ENCODE data around the gene BCAS3.

The BCAS3 gene

DNA sequence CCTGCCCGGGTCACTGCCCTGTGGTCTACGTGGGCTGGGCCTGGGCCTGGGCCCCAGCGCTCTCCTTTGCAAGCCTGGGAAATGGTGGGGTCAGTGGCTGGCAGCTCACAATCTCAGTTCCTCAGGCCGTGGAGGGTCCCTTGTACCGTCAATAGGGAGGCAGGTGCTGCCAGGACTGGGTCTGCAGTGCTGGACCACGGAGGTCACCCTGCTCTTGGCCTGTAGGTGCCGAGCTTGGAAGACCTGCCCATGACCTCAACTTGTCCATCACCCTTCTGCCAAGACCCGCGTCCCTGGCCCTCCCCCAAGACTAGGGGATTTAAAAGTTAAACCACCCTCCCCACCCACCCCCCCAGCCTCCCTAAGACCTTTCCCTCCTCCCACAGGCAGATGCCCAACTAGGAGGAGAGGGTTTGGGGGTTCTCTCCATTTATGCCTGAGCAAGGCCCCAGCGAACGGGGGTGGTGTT lies 724.5 kb downstream of the BCAS3 start:
- H3K4me3 ChIP-seq (ENCODE audit: extremely low read depth, insufficient read depth, low read length, poor library complexity, severe bottlenecking) = peak overlapping the region; percentile 37
- WGBS, 2 experiments (ENCODE audit: insufficient coverage in 2 of 2) = 22 to 26% methylated on average over 7 to 8 of the region's 11 CpGs
- no peak overlapping the region for H3K27ac ChIP-seq (ENCODE audit: low read depth, low read length, severe bottlenecking)
- H3K4me1 ChIP-seq (ENCODE audit: control insufficient read depth, insufficient read depth, low read length, poor library complexity, severe bottlenecking) = peaks cover 13% of the 10 kb centered on the region
- H3K36me3 ChIP-seq (ENCODE audit: control insufficient read depth, insufficient read depth, low read length) = no peaks in the 10 kb centered on the region
- H3K9me3 ChIP-seq (ENCODE audit: control insufficient read depth, low read length) = no peaks in the 10 kb centered on the region

DNA sequence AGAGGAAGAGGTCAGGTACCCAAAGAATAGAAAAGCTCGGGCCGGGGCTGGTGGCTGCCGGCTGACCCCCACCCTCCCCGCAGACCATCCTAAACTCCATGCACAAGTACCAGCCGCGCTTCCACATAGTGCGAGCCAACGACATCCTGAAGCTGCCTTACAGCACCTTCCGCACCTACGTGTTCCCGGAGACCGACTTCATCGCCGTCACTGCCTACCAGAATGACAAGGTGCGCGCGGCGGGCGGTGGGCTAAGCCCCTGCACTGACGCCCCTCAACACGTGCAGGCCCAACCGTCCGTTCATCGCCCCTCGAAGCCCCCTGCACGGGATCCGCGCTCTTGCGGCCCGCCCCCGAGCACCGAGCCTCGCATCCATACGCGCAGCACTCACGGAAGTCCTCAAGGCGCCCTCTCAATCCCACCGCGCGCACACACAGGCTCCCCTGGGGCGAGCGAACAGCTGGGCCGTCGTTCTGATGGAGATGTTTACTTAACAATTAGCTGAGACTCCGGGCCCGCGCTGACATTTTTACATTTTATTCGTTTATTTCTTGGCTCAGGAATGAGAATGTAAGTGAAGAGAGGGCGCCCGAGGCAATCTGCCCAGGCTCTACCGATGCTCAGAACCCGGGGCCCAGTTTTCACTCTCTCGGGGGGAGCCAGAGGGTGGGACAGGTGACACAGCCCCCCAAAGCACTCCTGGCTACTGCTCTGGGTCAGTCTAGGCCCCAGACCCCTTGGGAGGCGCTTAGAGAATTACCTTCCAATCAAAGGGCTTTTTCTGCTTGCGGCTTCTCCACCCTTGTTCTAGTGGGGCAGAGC lies 725.5 kb downstream of the BCAS3 start:
- Histone ChIP-seq H3K4me3 (ENCODE audit: extremely low read depth, insufficient read depth, low read length, poor library complexity, severe bottlenecking) (no peak overlapping the region), H3K9me3 (ENCODE audit: control insufficient read depth, low read length) (no peaks in the 10 kb centered on the region), H3K36me3 (ENCODE audit: control insufficient read depth, insufficient read depth, low read length) (no peaks in the 10 kb centered on the region), H3K27ac (ENCODE audit: low read depth, low read length, severe bottlenecking) (no peak overlapping the region), H3K4me1 (ENCODE audit: control insufficient read depth, insufficient read depth, low read length, poor library complexity, severe bottlenecking) (peaks cover 13% of the 10 kb centered on the region)
- 13% methylated on average over 27 to 39 of the region's 55 CpGs for WGBS, 2 experiments (ENCODE audit: insufficient coverage in 2 of 2)

DNA sequence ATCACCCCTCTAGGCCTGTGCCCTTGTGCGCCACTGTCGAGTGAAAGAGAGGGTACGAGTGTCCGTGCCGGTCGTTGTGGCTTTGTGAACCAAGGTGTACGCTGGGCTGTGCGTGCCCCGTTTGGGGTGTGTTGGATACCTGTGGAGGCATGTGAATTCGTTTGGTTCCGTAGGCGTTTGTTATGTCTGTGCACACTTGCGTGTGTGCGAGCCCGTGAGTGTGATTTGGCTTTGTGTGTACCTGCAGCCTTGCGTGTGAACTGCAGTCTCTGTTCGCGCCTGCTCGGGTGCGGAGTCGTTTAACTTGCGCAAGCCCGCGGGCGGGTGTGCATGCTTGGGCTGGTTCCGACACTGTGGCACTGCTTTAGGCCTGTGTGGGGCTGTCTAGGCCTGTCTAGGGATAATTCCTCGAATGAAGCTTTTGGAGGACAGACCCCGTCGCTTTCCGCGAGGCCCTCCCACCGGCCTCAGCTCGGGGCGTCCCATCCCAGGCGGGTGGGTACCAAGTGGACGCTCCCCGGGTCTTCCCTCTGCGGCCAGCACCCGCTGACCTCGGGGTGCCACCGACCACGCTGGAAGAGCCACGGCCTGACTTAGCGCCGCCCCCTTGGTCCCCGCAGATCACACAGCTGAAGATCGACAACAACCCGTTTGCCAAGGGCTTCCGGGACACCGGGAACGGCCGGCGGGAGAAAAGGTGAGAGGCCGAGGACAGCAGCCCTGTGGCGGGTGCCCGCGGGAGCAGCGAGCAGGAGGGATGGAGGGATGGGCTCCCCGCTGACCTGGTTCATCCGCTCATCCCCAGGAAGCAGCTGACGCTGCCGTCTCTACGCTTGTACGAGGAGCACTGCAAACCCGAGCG lies 726.4 kb downstream of the BCAS3 start:
- no peak overlapping the region for H3K27ac ChIP-seq (ENCODE audit: low read depth, low read length, severe bottlenecking)
- H3K9me3 ChIP-seq (ENCODE audit: control insufficient read depth, low read length) = no peaks in the 10 kb centered on the region
- H3K36me3 ChIP-seq (ENCODE audit: control insufficient read depth, insufficient read depth, low read length) = no peaks in the 10 kb centered on the region
- WGBS, 2 experiments (ENCODE audit: insufficient coverage in 2 of 2) = 22 to 23% methylated on average over 57 to 63 of the region's 66 CpGs
- H3K4me3 ChIP-seq (ENCODE audit: extremely low read depth, insufficient read depth, low read length, poor library complexity, severe bottlenecking) = no peak overlapping the region
- H3K4me1 ChIP-seq (ENCODE audit: control insufficient read depth, insufficient read depth, low read length, poor library complexity, severe bottlenecking) = peaks cover 13% of the 10 kb centered on the region

DNA sequence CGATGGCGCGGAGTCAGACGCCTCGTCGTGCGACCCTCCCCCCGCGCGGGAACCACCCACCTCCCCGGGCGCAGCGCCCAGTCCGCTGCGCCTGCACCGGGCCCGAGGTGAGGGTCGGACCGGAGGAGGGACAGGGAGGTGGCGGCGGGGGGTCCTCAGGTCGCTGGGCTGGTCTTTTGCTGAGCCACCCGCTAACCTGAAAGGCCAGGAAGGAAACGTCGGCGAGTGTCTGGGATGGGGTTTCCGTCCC lies 726.9 kb downstream of the BCAS3 start:
- H3K36me3 ChIP-seq (ENCODE audit: control insufficient read depth, insufficient read depth, low read length) = no peaks in the 10 kb centered on the region
- H3K4me1 ChIP-seq (ENCODE audit: control insufficient read depth, insufficient read depth, low read length, poor library complexity, severe bottlenecking) = peaks cover 13% of the 10 kb centered on the region

DNA sequence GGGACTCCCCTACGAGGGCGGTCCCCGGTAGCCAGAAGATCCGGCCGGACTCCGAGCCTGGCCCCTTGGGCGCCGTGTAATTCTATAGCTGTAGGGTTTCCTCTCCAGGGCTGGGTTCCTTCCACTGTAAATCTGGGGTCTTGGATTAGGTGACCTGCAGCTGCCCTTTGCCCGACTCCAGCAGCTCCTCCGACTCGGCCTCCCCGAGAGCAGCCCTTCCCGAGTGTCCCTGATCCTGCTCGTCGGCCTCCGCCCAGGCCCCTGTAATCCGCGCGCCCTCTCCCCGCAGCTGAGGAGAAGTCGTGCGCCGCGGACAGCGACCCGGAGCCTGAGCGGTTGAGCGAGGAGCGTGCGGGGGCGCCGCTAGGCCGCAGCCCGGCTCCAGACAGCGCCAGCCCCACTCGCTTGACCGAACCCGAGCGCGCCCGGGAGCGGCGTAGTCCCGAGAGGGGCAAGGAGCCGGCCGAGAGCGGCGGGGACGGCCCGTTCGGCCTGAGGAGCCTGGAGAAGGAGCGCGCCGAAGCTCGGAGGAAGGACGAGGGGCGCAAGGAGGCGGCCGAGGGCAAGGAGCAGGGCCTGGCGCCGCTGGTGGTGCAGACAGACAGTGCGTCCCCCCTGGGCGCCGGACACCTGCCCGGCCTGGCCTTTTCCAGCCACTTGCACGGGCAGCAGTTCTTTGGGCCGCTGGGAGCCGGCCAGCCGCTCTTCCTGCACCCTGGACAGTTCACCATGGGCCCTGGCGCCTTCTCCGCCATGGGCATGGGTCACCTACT lies 727.4 kb downstream of the BCAS3 start:
- 29% methylated on average over 61 to 67 of the region's 71 CpGs for WGBS, 2 experiments (ENCODE audit: insufficient coverage in 2 of 2)
- Histone ChIP-seq H3K9me3 (ENCODE audit: control insufficient read depth, low read length) (no peaks in the 10 kb centered on the region), H3K36me3 (ENCODE audit: control insufficient read depth, insufficient read depth, low read length) (no peaks in the 10 kb centered on the region), H3K4me3 (ENCODE audit: extremely low read depth, insufficient read depth, low read length, poor library complexity, severe bottlenecking) (no peak overlapping the region), H3K4me1 (ENCODE audit: control insufficient read depth, insufficient read depth, low read length, poor library complexity, severe bottlenecking) (peaks cover 13% of the 10 kb centered on the region), H3K27ac (ENCODE audit: low read depth, low read length, severe bottlenecking) (no peak overlapping the region)

More for the DNA sequence above, 726.9 kb downstream of the BCAS3 start:
- Histone ChIP-seq H3K27ac (ENCODE audit: low read depth, low read length, severe bottlenecking) (no peak overlapping the region), H3K9me3 (ENCODE audit: control insufficient read depth, low read length) (no peaks in the 10 kb centered on the region), H3K4me3 (ENCODE audit: extremely low read depth, insufficient read depth, low read length, poor library complexity, severe bottlenecking) (no peak overlapping the region)
- 6 to 11% methylated on average over 23 to 25 of the region's 27 CpGs for WGBS, 2 experiments (ENCODE audit: insufficient coverage in 2 of 2)

DNA sequence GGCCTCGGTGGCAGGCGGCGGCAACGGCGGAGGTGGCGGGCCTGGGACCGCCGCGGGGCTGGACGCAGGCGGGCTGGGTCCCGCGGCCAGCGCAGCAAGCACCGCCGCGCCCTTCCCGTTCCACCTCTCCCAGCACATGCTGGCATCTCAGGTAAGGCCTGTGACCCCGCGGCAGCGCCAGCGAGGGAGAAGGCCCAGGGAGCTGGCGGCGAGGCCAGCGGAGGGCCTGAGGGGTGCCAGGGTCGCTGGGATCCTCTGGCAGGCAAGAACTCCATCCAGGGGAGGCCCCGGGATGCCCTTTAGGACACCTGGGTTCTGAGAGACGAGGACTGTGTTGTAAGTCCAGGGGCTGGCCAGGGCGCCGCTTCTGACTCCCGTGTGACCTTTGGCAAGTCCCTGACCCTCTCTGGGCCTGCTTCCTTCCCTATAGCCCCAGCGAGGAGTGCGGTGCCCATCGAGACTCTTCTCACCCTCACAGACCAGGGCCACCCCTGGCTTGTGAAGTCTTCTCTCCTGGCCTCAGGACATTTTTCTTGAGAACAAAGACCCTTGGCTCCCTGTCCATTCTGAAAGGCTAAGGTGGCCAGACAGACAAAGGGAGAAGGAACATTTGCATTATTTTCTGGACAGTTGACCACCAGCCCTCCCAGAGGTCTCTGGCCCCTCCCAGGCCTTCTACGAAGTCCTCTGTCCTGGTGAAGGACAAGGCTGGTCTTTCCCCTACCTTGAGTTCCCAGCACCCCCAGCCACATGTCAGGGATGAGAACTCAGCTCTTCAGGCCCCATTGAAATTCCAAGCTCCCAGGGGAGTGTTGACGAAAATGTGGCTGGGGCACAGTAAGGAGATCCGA lies 728.3 kb downstream of the BCAS3 start:
- WGBS, 2 experiments (ENCODE audit: insufficient coverage in 2 of 2) = 48 to 50% methylated on average over 31 to 34 of the region's 37 CpGs
- no peaks in the 10 kb centered on the region for H3K9me3 ChIP-seq (ENCODE audit: control insufficient read depth, low read length)
- no peak overlapping the region for H3K4me3 ChIP-seq (ENCODE audit: extremely low read depth, insufficient read depth, low read length, poor library complexity, severe bottlenecking)
- H3K4me1 ChIP-seq (ENCODE audit: control insufficient read depth, insufficient read depth, low read length, poor library complexity, severe bottlenecking) = peaks cover 13% of the 10 kb centered on the region
- H3K27ac ChIP-seq (ENCODE audit: low read depth, low read length, severe bottlenecking) = no peak overlapping the region
- H3K36me3 ChIP-seq (ENCODE audit: control insufficient read depth, insufficient read depth, low read length) = no peaks in the 10 kb centered on the region

DNA sequence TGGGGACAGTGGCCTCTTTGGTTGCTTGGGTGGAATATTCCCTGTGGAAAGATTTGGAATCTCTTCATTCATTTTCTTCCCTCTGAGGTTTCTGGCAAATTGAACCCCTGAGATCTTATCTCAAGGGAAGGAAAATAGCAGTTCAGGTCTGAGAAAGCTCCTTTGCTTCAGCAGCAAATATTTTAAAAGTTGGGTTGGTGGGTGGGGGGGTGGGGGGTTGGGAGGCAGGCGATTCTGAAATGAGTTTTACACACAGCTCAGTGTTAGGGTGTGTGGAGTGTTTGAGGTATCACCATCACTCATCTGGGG lies 728.8 kb downstream of the BCAS3 start:
- H3K36me3 ChIP-seq (ENCODE audit: control insufficient read depth, insufficient read depth, low read length) = no peaks in the 10 kb centered on the region
- H3K4me1 ChIP-seq (ENCODE audit: control insufficient read depth, insufficient read depth, low read length, poor library complexity, severe bottlenecking) = peaks cover 8% of the 10 kb centered on the region
- no peak overlapping the region for H3K27ac ChIP-seq (ENCODE audit: low read depth, low read length, severe bottlenecking)

DNA sequence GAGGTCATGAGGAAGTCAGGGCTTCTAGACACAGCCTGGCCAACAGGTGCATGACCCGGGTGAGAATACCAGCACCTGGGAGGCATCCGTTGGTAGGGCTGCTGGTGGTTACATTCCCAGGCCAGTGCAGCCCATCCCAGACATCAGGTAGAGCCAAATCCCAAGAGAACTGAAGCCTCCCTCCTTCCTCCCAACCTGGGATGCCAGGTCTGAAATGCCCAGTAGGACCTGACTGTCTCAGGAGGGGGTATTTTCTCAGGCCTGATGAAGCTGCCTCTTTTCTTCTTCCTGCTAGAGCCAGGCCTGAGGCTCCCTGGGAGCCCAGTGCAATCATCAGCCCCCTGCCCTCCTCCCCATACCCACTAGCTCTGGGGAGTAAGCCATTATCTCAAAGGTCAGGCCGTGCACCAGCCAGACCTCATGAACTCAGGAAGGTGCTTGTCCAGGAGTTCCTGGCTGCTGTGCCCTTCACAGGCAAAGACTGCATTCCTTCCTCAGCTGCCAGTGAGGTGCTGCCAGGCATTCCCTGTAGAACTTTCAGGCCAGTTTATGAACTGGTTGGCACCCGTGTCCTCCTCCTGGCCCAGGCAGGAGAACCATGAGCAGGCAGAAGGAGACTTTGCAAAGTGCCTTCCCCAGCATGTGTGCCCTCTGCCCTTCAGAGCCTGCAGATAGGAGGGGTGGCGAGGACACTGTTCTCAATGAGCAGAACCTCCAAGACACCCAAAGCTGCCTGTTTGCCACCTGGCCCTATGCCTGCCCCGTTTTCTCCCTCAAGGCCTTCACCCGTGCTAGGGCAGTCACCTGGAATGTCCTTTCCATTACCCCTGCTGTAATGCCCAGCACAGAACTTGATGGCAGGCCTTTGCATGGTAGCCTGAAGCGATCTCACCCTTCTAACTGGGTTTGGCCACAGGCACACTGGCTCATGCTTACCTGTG lies 729.6 kb downstream of the BCAS3 start:
- Histone ChIP-seq H3K36me3 (ENCODE audit: control insufficient read depth, insufficient read depth, low read length) (no peaks in the 10 kb centered on the region), H3K9me3 (ENCODE audit: control insufficient read depth, low read length) (no peaks in the 10 kb centered on the region), H3K27ac (ENCODE audit: low read depth, low read length, severe bottlenecking) (no peak overlapping the region), H3K4me1 (ENCODE audit: control insufficient read depth, insufficient read depth, low read length, poor library complexity, severe bottlenecking) (peaks cover 3% of the 10 kb centered on the region), H3K4me3 (ENCODE audit: extremely low read depth, insufficient read depth, low read length, poor library complexity, severe bottlenecking) (no peak overlapping the region)
- WGBS, 2 experiments (ENCODE audit: insufficient coverage in 2 of 2) = 39 to 46% methylated on average over 7 to 8 of the region's 8 CpGs

More for the DNA sequence above, 728.8 kb downstream of the BCAS3 start:
- 57% methylated on average over 1 of the region's 1 CpG; no CpG with 5 or more reads in 1 of the 2 experiments for WGBS, 2 experiments (ENCODE audit: insufficient coverage in 2 of 2)
- Histone ChIP-seq H3K9me3 (ENCODE audit: control insufficient read depth, low read length) (no peaks in the 10 kb centered on the region), H3K4me3 (ENCODE audit: extremely low read depth, insufficient read depth, low read length, poor library complexity, severe bottlenecking) (no peak overlapping the region)

DNA sequence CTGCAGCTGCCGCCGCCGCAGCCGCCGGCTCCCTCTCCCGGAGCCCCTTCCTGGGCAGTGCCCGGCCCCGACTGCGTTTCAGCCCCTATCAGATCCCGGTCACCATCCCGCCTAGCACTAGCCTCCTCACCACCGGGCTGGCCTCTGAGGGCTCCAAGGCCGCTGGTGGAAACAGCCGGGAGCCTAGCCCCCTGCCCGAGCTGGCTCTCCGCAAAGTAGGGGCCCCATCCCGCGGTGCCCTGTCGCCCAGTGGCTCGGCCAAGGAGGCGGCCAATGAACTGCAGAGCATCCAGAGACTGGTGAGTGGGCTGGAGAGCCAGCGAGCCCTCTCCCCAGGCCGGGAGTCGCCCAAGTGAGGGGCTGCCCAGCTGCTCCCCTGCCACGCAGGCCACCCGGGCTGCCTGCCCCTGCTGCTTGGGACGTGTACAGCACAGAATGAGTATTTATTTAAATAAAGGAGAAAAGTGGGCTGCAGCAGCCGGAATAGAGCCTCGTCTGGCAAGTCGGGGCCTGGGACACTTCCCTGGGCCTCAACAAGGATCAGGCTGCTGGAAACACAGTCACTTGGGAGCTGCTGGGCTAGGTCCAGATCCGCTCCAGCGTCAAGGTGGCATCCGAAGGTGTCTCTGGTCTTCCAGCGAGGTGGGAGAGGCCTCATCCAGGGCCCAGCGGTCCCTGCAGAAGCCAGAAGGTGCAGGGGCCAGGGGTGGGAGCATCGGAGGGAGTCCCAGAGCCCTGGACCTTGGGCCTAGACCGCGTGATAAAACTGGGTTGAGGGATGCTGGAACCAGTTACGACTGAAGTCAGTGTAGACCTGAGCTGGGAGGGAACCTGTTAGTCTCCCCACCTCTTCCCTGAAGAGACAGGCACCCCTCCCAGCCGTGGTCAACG lies 730.7 kb downstream of the BCAS3 start:
- no peak overlapping the region for H3K4me3 ChIP-seq (ENCODE audit: extremely low read depth, insufficient read depth, low read length, poor library complexity, severe bottlenecking)
- 40 to 41% methylated on average over 34 to 35 of the region's 41 CpGs for WGBS, 2 experiments (ENCODE audit: insufficient coverage in 2 of 2)
- no peaks in the 10 kb centered on the region for H3K4me1 ChIP-seq (ENCODE audit: control insufficient read depth, insufficient read depth, low read length, poor library complexity, severe bottlenecking)
- no peak overlapping the region for H3K27ac ChIP-seq (ENCODE audit: low read depth, low read length, severe bottlenecking)
- no peaks in the 10 kb centered on the region for H3K36me3 ChIP-seq (ENCODE audit: control insufficient read depth, insufficient read depth, low read length)
- no peaks in the 10 kb centered on the region for H3K9me3 ChIP-seq (ENCODE audit: control insufficient read depth, low read length)

Measured in mesodermal cell (in vitro differentiated cells).